HG02571 (cell line): ENCODE results near the gene IKZF3.
"Not testable (repeated sequence)": the region's sequence is repeated elsewhere in the genome, so short reads cannot be mapped to it uniquely, and the experiment has no call there.

Experiments used
- ATAC-seq: cut with Tn5 transposase; IDR thresholded peaks from one replicate; pipeline ENCODE4 v1.9.1; 2021; ENCODE audit warnings: mild to moderate bottlenecking, moderate library complexity; ENCODE audit not compliant: unreplicated experiment

Gene IKZF3

GRCh38 chr17:39757176-39757662, 106.9 kb downstream of the IKZF3 start:
- no peak for ATAC-seq

GRCh38 chr17:39756380-39757079, 107.6 kb downstream of the IKZF3 start:
- ATAC-seq = no peak

GRCh38 chr17:39755554-39756379, 108.3 kb downstream of the IKZF3 start:
- no peak for ATAC-seq

DNA sequence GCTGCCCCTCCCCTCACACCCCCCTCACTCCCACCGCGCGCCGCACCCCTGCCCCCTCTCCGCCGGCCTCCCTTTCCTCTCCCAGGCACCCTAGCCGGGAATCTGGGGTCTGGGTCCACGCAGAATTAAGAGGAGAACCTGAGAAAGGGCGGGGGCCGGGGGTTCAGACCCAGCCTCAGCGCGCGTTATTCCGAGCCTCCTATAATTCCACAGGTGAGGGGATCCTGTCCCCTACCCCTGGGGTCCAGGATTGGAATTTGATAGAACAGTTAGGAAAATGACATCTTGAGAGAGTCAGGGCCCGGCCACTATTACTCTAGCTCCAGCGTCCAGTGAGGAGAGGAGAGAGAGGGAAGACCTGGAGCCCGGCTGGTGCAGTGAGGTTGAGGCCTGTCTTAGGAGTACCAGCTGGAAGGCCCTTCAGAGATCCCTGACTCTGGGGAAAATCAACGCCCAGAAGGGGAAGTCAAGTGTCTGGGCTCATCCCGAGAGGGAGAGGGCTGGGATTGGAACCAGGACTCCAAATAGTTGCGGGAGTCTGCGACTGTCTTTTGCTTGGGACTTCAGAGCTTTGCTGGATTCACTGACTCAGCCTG, 109.1 kb downstream of the IKZF3 start:
- ATAC-seq = no peak

- ATAC-seq = peak; percentile 61
Measured at GRCh38 chr17:39754161-39754957, 109.8 kb downstream of the IKZF3 start.

DNA sequence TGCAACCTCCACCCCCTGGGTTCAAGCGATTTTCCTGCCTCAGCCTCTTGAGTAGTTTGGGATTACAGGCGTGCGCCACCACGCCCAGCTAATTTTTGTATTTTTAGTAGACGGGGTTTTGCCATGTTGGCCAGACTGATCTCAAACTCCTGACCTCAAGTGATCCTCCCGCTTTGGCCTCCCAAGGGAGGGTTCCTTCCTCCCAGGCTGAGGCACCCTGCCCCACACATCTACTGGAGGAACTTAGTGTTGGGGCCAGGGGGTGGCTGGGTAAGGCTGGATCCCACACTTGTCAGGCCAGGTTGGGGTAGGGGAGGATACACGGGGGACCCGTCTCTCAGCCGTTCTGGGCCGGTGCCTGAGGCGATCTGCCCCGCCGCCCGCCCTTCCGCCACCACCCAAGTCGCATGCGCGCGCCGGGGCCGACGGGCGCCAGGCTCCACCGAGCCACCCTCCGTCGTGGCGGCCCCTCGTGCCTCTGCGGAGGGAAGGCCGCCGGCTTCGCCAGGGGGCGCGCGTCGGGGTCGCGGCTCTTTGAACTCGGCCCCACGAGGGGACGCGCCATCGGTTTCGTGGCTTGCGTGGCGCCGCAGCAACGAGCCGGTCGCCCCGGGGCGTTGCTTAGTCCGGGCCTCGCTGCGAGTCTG, 110.5 kb downstream of the IKZF3 start:
- peak; percentile 20 for ATAC-seq

DNA sequence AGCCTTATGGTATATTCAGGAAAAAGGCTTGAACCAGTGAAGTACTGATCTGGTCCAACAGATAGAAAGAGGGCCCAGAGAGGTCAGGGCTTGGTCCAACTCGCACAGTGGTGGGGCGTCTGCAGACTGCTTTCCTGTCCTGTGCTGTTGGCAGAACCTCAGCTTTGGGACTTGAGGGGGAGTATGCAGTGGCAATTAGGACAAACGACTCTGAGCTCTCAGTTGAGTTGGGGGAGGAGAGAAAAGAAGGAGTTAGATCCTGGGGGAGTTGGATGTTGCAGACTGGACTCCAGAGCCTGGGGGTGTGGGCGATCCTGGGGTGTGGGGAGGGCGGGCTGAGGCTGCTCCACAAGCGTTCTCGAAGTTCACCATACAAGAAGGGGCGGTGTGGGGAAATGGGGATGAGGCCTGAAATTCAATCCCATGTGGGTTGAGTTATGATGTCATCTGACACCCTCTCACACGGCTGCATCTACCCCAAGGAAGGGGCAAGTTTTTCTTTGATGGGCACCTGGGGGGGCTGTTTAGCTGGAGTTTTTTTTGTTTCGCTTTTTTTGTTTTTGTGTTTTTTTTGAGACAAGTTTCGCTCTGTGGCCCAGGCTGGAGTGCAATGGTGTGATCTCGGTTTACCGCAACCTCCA, 111.8 kb downstream of the IKZF3 start:
- ATAC-seq = no peak

DNA sequence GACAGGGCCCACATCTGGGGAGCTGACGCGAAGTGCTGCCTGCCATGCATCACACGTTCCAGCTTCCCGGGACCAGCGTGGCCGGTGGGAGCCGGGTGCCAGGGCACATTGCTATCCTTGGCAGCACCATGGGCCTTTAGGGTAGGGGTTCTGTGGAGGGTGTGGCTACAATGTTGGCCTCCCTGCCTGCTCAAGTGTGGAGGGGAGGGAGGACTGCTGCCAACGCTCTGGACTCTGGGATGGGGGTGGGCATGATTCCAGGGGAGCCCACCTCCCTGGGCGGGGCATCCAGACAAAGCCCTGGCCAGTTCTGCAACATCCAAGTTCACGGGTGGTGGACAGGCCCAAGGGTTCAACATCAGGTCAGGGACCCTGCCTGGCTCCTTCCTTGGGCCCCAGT, 112.5 kb downstream of the IKZF3 start:
- no peak for ATAC-seq

DNA sequence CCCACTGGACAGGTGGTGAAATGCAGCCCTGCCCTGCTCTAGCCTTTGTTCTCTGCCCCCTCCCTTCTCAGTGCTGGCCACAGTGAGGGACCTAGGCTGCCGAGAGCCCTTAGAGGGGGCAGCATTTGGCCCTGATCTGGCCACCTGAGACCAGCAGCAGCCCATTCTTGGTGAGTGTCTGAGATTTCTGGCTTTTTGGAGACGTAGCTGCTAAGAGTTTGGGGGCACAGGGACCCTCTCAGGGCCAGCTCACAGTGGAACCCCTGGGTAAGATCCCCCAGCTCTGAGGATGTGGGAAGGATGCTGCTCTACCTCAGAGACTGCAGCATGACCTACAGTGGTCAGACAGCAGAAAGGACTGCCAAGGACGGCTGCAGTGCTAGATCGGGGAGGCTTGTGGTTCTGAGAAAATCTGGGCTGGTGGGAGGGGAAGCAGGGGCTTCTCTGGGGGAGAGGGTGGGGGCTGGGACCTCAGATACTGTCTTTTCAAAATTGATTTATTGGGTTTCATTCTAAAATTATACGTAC, 113.0 kb downstream of the IKZF3 start:
- no peak for ATAC-seq

GRCh38 chr17:39750131-39751015, 113.7 kb downstream of the IKZF3 start:
- no peak for ATAC-seq

- not testable (repeated sequence) for ATAC-seq
Measured at GRCh38 chr17:39748444-39749034, 115.6 kb downstream of the IKZF3 start.

- no peak for ATAC-seq
Measured at GRCh38 chr17:39747745-39748144, 116.4 kb downstream of the IKZF3 start.

DNA sequence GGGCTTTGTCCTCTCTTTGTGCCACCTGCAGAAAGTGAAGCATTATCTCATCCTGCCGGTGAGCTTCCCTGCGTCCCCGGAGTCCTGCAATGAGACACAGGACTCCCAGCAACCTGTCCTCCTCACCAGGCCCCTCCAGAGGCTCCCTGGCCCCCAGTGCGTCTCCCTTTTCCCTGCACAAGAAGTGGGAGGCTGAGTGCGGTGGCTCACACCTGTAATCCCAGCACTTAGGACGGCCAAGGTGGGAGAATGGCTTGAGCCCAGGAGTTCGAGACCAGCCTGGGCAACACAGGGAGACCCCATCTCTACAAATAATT, 118.0 kb downstream of the IKZF3 start:
- ATAC-seq = no peak

GRCh38 chr17:39745335-39746144, 118.6 kb downstream of the IKZF3 start:
- no peak for ATAC-seq

GRCh38 chr17:39744836-39745215, 119.3 kb downstream of the IKZF3 start:
- ATAC-seq = no peak

DNA sequence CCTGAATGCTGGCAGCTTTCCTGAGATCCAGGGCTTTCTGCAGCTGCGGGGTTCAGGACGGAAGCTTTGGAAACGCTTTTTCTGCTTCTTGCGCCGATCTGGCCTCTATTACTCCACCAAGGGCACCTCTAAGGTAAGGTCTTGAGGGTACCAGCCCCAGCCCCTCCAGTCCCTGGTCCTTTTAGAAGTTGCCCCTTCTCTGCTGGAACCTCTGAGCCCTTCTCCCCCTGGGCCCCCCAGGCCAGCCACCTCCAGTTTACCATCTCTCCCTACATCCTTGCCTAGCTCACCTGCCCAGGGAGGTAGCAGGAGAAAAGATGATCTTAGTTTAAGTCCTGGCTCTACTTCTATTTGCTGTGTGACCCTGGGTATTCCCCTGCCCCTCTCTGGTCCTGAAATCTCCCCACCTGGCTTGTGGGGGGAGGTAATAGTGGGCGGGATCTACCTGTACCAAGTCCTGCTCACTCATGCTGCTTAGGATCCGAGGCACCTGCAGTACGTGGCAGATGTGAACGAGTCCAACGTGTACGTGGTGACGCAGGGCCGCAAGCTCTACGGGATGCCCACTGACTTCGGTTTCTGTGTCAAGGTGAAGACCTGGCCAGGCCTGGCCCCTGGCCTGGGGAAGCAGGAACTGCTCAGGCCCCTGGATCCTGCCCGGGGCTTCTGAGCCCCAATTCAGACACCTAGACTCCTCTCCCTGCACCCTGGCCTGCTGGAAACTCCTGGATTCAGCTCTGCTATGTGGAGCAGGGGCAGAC, 119.9 kb downstream of the IKZF3 start:
- no peak for ATAC-seq

DNA sequence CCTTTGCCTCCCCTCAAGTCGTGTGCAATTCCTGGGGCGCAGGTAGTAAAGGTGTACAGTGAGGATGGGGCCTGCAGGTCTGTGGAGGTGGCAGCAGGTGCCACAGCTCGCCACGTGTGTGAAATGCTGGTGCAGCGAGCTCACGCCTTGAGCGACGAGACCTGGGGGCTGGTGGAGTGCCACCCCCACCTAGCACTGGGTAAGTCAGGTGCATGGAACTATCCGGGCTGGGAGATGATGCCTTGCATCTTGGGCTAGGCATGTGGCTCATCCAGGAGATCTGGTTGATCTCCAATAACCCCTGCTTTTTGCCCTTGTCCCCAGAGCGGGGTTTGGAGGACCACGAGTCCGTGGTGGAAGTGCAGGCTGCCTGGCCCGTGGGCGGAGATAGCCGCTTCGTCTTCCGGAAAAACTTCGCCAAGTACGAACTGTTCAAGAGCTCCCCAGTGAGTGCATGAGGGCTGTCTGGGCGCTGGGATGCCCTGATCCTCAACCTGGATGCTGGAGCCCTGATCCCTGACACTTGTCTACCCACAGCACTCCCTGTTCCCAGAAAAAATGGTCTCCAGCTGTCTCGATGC, 121.2 kb downstream of the IKZF3 start:
- no peak for ATAC-seq
